ENCODE measurements around the gene ATP8B3. TPM values are rescaled to one million over a fixed set of nuclear protein-coding genes. Genes with fewer than 3 reads are reported as not detected.

ATP8B3 gene
- total RNA-seq, 1 experiment from 2014 or later: 9.6 TPM

DNA sequence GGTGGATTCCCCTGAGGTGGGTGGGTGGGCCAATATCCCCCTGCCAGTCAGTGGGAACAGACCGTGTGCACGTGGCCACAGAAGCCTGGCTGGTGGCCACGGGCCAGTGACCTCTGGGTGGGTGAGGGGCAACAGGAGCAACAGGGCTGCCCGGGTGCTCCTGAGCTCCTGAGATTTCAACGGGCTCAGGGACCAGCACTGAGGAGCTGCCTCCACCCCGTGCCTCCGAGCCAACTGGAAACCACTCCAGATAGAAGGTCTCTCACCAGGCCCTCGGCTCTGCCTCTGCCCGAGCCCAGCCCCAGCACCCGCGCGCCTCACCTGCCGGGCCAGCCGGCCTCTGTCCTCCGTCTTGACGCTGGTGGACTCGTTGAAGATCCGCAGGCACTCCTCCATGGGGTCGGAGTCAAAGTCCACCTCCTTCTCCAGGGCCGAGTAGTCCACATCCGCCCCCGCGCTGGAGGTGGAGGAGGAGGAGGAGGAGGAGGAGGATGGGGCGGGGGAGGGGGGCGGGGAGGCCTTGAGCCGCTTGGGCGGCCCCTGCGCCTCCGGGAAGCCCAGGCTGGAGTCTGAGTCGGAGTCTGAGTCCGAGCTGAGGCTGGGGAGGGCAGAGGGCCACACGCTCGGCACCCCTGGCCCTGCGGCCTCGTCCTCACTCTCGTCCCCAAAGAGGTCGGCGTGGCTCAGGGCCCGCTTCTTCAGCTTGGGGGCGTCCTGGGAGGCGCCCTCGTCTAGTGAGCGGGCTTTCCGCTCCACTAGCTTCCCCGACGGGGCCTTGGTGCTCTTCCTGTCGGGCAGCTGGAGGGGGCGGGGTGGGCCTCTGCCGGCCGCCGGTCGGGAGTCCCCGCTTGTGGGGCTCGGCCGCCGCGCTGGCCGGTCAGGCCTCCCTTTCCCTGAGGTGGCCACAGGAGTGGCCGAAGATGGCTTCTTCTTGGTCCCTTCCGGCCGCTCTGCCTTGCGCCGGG, 14.8 kb upstream of the ATP8B3 start:
- Histone ChIP-seq H3K4me1 (ENCODE audit: insufficient read depth, low read length) (no peaks in the 10 kb centered on the region), H2BK120ac (ENCODE audit: low read depth, low read length, poor library complexity, severe bottlenecking) (no peak overlapping the region), H4K20me1 (ENCODE audit: control insufficient read depth, insufficient read depth, insufficient read length) (no peaks in the 10 kb centered on the region), H2AK5ac (ENCODE audit: insufficient read length, low read length) (no peak overlapping the region), H2BK20ac (ENCODE audit: low read depth, low read length, poor library complexity, severe bottlenecking) (no peak overlapping the region), H4K91ac (ENCODE audit: insufficient read length, low read depth, low read length) (no peak overlapping the region), H3K4ac (ENCODE audit: low read depth, low read length) (no peak overlapping the region), H3K27me3 (ENCODE audit: insufficient read depth, low read length) (no peaks in the 10 kb centered on the region), H3K23me2 (ENCODE audit: insufficient read length, low read depth, low read length, poor library complexity, severe bottlenecking) (no peaks in the 10 kb centered on the region), H3K14ac (ENCODE audit: insufficient read depth, low read length) (no peak overlapping the region; the same call in 1 of the 2 replicates), H2AFZ (ENCODE audit: low read length) (no peak overlapping the region), H3K23ac (ENCODE audit: insufficient read length, low read depth, low read length) (no peak overlapping the region), H2BK15ac (ENCODE audit: low read depth, low read length) (no peak overlapping the region), H3K18ac (ENCODE audit: insufficient read length, low read depth, low read length) (no peak overlapping the region), H3K79me1 (ENCODE audit: insufficient read depth, low read depth, low read length, poor library complexity, severe bottlenecking) (no peaks in the 10 kb centered on the region), H4K5ac (ENCODE audit: insufficient read length, low read depth, low read length) (no peak overlapping the region), H3K4me2 (ENCODE audit: insufficient read depth, insufficient read length, low read length) (no peak overlapping the region), H3K79me2 (ENCODE audit: insufficient read depth, low read length) (peaks cover 2% of the 10 kb centered on the region; the same call in 1 of the 2 replicates), H2BK5ac (ENCODE audit: insufficient read length, low read length) (no peak overlapping the region), H4K8ac (replicated peaks; ENCODE audit: insufficient read length, low read depth, low read length) (no peak overlapping the region), H3K56ac (ENCODE audit: insufficient read length, low read depth, low read length) (no peak overlapping the region), H2BK12ac (ENCODE audit: insufficient read length, low read depth, low read length) (no peak overlapping the region), H3K27ac (ENCODE audit: insufficient read length, low read depth, low read length) (no peak overlapping the region), H3T11ph (ENCODE audit: low read length) (no peak overlapping the region), H3K9ac (ENCODE audit: extremely low read depth, insufficient read length, low read length) (no peak overlapping the region), H3K9me3 (ENCODE audit: control insufficient read depth, low read depth, low read length) (no peaks in the 10 kb centered on the region)
- DNase-seq: peak; percentile 76
- Mint-ChIP-seq H3K27me3 (ENCODE audit: low read depth) (no peaks in the 10 kb centered on the region), H3K27ac (no peak overlapping the region), H3K4me3 (peak overlapping the region; percentile 10 to 29; a peak in 2 of 5 replicates), H3K36me3 (ENCODE audit: insufficient read depth in 1 of 3, low read depth in 3 of 3) (peaks cover 6 to 35% (median 19%) of the 10 kb centered on the region in 3 experiments; a peak in 6 of 7 replicates), H3K4me1 (peaks cover 5 to 13% of the 10 kb centered on the region in 2 experiments; a peak in 3 of 4 replicates), H3K9me3 (no peaks in the 10 kb centered on the region)
- WGBS (ENCODE audit: extremely low coverage, insufficient read length, low lambda C conversion rate): no CpG with 5 or more reads among the region's 63 CpGs
- TF ChIP-seq, protein P1, sequence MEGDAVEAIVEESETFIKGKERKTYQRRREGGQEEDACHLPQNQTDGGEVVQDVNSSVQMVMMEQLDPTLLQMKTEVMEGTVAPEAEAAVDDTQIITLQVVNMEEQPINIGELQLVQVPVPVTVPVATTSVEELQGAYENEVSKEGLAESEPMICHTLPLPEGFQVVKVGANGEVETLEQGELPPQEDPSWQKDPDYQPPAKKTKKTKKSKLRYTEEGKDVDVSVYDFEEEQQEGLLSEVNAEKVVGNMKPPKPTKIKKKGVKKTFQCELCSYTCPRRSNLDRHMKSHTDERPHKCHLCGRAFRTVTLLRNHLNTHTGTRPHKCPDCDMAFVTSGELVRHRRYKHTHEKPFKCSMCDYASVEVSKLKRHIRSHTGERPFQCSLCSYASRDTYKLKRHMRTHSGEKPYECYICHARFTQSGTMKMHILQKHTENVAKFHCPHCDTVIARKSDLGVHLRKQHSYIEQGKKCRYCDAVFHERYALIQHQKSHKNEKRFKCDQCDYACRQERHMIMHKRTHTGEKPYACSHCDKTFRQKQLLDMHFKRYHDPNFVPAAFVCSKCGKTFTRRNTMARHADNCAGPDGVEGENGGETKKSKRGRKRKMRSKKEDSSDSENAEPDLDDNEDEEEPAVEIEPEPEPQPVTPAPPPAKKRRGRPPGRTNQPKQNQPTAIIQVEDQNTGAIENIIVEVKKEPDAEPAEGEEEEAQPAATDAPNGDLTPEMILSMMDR (conservative IDR thresholded peaks at IDR 0.05): no peak

All from H9 (cell line).